Bone marrow (tissue), 2 donors: ENCODE results near the gene KCNMB4.

Experiments
- DNase-seq, 2 donors: peaks; one replicate each; lab custom pipeline; 2025; lab: John Stamatoyannopoulos, UW

KCNMB4 gene, protein sequence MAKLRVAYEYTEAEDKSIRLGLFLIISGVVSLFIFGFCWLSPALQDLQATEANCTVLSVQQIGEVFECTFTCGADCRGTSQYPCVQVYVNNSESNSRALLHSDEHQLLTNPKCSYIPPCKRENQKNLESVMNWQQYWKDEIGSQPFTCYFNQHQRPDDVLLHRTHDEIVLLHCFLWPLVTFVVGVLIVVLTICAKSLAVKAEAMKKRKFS

DNA sequence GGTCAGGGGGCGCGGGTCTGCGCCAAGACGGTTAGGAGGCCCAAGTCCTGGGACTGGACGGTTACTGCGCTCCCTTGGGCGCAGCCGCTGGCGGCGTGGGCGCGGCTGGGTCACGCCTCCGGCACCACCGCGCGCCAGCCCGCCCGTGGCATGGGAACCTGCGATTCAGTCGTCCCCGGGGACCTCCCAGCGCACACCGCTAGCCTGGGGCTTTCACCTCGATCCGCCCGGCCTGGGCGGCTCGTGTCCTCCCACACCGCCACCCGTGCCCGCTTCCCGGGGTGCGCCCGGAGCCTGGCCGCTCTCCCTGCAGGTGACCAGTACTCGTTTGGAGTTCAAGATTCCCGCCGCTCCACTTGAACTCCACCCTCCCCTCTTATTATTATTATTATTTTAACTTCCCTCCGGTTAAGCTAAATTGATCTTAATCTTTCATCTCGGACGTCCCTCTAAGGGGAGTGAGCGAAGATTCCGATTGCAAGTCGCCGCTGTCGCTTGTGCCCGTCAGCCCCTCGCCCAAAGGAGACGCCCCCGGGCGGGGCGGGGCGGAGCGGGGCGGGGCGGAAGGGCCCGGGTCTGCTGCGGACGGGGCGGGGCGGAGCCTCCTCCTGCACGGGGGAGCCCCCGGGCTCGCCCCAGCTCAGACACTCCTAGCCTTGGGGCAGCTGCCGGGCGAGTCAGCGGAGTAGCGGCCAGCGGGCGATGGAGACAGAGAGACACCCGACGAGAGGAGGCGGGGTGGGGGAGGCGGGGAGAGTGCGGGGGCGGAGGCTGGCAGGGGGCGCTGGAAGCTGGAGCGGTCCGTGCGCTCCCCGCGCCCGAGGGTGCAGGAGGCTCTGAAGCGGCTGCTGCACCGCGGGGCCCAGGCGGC is at the start of gene KCNMB4:
Gene KCNMB4 (plus strand): TSS at position 643 of the 871 bp plus-strand sequence. CDS start 445 bp downstream, outside the sequence.
- peak in 1 of 2 donors; percentile 36 for DNase-seq

DNA sequence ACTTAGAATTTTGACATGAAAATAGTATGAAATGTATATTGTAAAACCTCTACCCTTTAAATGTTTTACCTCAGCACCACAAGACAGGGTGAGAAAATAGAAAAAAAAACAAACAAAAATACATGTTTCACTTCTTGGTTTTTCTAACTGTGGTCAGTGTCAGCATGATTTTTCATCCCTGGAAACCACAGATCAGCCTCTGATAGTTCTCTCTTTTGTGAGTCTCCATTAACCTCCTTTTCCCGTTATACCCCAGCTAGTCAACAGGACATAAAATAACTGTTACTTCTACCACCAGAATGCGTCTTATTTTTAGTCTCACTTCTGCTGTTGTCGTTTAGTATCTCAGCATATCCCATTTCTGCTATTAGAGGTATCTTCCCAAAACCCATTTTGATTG is 48.3 kb upstream of the KCNMB4 start:
- peak in 1 of 2 donors; percentile 54 for DNase-seq

GRCh38 chr12:70319605-70320004 is 46.5 kb upstream of the KCNMB4 start:
- DNase-seq: no peak

- DNase-seq: no peak
These were observed 44.9 kb upstream of the KCNMB4 start for GRCh38 chr12:70321191-70321590.

- no peak for DNase-seq
These were observed 38.5 kb upstream of the KCNMB4 start for GRCh38 chr12:70327541-70327940.

DNA sequence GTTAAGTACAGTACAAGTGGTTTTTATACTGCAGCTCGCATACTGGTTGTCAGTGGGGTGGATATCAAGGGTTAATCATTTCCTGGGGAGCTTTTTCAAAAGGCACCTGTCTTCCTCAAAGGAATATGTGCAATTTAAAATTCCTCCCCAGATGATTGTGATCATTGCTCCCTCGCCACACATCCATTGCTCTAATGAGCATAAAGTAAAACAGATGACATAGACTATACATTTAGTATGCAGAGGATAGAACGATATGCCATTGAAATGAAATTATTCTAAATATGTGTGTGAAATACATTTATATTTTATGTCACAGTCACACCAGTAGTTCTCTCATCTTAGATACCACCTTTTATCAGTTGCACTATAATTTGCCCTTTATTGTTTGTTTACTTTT is 36.4 kb upstream of the KCNMB4 start:
- no peak for DNase-seq

- no peak for DNase-seq
These were observed 35.9 kb upstream of the KCNMB4 start for GRCh38 chr12:70330158-70330557.

GRCh38 chr12:70332236-70332635 is 33.9 kb upstream of the KCNMB4 start:
- DNase-seq: no peak

DNA sequence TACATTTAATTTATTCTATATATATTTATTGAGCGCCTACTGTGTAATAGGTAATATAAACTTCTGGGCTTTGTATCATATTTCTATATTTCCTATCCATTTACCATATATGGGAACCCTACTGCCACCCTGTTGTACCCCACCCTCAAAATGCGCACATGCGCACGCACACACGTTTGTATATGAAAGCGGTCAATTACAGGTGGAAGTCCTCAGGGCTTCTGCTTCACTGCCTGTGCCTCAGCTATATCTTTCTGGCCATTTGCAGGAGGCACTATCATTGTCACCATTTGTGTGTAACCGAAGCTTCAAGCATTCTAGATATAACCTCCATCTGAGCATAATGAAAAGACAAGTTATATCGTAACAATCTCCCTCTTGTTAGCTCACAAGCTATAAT is 31.3 kb upstream of the KCNMB4 start:
- DNase-seq: no peak

- no peak for DNase-seq
These were observed 27.6 kb upstream of the KCNMB4 start for GRCh38 chr12:70338531-70338930.

DNA sequence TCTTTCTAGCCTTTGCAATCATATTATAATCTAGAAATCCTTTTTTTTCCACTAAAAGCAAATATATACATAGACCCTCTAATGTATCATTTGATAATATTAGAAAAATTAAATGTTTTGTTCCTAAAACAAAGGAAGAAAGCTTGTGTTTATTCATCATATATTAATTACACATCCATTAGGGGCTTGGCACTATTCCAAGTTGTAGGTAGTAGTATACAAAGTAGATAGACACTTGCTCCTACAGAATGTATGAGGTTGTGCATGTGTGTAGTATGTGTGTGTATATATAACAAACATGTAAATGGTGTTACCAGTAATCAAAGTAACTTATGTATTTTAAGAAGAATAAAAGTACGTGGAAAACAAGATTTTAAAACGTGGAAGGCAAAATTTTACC is 15.0 kb upstream of the KCNMB4 start:
- DNase-seq: no peak

DNA sequence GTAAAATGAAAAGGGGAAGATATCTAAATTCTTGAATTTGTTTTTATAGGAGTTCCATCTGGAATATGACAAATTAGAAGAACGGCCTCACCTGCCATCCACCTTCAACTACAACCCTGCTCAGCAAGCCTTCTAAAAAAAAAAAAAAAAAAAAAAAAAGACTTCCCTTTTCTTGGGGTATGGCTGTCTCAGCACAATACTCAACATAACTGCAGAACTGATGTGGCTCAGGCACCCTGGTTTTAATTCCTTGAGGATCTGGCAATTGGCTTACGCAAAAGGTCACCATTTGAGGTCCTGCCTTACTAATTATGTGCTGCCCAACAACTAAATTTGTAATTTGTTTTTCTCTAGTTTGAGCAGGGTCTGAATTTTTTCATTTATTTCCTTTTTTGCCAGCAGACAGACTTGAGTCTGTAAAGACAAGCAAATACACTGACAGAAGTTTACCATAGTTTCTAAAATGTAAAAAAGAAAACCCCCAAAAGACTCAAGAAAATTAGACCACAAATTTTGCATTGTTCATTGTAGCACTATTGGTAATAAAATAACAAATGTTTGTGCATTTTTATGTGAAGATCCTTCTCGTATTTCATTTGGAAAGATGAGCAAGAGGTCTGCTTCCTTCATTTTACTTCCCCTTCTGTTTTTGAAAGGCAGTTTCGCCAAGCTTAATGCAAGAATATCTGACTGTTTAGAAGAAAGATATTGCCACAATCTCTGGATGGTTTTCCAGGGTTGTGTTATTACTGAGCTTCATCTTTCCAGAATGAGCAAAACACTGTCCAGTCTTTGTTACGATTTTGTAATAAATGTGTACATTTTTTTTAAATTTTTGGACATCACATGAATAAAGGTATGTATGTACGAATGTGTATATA is 12.1 kb upstream of the KCNMB4 start:
- no peak for DNase-seq

DNA sequence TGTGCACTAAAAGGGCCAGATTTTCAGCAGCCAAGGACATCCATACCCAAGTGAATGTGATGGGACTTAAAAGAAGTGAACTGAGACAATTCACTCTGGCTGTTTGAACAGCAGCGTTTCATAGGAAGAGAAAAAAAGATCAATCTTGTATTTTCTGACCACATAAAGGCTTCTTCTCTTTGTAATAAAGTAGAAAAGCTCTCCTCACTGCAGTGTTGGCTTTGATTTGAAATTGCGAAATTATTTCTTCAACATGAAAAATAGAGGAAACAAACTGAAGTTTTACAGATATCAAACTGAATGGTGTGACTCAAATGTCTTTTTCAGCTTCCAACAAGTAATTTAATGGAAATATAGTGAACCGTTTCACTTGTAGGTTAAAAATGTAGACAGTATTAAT is 11.3 kb upstream of the KCNMB4 start:
- DNase-seq: no peak

DNA sequence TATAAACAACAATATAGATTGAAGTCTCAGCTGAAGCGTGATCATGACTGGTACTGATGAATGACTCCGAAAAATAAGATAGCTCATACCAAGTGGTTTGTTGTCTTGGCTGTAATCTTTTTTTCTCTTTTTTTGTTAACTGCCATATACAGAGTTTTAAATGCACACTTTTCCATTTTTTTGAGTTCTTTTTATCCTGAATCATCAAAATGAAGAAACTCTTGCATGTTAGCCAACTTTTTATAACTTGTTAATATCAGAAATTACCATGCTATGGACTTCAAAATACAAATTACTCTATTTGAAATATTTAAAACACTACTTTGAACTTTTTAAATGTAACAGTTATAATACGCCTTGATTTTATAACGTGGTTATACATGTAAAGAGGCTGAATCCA is 10.1 kb upstream of the KCNMB4 start:
- no peak for DNase-seq

DNA sequence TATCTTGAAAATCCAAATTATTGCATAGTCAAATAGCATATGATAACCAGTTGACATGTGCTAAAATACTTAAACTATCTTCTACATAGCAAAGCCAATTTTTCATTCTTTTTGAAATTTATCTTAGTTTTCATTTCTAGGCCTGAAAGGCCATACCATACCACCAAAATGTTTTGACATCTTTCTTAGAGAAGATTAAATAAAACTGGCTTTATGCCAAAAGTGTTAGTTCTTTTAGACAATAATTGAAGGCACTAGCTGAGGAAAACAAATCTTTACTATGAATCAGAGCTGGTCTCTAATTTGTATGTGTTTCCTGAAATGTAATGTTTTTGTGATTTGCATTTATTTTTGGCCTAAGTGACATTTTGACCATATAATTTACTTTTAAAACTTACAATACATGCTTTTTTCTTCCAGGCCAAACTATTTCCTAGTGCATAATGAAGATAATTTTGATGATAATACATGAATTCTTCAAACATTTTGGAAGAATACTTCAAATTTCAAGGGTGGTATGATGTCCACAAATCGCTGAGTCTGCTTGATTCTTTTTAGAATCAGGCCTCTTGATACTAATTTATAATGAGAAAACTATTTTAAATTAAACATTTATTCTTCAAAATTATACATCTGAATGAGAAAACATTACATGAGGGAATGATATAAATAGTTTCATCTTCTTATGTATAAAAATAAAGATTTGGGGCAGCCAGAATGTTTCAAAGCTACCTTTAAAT is 6.5 kb upstream of the KCNMB4 start:
- no peak for DNase-seq

- DNase-seq: no peak
These were observed 5.9 kb upstream of the KCNMB4 start for GRCh38 chr12:70360218-70360617.

DNA sequence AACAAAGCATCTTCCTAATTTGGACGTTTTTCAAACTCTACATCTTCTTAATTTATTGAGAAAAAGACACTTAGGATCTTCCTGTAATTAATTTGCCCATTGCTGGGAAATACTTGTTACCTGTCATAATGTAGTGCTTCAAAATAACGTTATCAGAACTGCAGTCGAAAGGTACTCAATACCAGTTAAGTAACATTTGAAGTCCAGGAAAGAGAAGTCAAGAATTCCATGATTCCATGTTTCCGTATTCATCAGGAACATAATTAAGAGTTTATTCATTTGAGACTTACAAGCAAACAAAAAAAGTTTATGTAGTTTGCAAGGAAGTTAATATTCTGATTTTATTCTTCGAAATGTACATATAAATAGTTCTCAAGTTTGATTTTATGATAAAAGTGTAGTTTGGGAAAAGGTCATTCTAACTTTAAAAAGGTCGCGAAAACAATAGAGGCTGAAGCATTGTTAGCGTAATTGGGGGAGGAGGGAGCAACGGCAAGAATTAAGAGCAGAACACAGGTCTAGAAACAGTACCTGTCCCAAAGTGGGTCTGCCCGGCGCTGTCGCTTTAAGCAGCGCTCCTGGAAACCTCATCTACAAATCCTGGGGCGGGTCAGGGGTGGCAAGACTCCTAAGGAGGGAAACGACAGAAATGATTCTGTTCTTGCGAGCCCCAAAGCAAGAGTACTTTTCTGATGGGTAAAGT is 1.2 kb upstream of the KCNMB4 start:
- no peak for DNase-seq

DNA sequence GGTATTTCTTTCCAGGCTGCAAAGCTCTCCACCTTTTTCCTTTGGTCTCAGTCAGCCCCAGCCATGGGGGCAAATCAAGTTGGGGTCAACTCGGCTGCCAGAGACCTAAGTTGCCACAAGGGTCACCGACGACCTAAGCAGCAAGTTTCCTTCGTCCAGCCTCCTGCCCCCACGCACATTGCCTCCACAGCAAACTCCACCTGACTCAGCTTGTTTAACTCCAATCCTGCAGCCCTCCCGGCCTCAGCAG is 767 bp upstream of the KCNMB4 start:
- no peak for DNase-seq

DNA sequence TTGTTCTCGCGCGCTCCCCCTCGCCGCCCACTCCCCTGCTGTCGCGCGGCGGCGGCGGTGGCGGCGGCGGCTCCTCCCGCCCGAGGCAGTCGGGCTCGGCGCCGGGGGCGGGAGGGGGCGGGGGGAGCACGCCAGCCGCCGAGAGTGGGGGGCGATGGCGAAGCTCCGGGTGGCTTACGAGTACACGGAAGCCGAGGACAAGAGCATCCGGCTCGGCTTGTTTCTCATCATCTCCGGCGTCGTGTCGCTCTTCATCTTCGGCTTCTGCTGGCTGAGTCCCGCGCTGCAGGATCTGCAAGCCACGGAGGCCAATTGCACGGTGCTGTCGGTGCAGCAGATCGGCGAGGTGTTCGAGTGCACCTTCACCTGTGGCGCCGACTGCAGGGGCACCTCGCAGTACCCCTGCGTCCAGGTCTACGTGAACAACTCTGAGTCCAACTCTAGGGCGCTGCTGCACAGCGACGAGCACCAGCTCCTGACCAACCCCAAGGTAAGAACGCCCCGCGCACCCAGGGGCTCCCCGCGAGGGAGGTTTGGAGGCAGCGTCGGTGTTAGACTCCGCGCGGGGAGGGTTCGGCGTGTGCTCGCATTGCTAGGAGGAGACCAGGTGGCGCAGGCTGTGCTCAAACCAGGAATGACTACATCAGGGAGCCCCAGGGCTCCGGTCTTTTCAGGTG is 629 bp downstream of the KCNMB4 start:
- DNase-seq: peak in 1 of 2 donors; percentile 9

- DNase-seq: no peak
These were observed 1.4 kb downstream of the KCNMB4 start for GRCh38 chr12:70367258-70368141.
